Measurements from ENCODE around the gene ENKD1. TPM values are rescaled to one million over a fixed set of nuclear protein-coding genes. Genes with fewer than 3 reads are reported as not detected.

ENKD1 gene
- total and polyA plus RNA-seq, 2 of the 13 experiments (the other 11 are each of a cell fraction or from before 2014, with no cell fraction given), result 10.8 to 20.8 TPM

GRCh38 chr16:67666559-67667452 lies at the start of gene ENKD1, which contains the start of gene C16orf86 (continued):
- TF ChIP-seq ARID5B (CRISPR knock-in tag; IDR thresholded peaks at IDR 0.05), result no peak
- TF ChIP-seq POLR2A (IDR thresholded peaks at IDR 0.05; ENCODE audit: insufficient read depth in 1 of 2, low read depth in 2 of 2, low read length in 2 of 2), result 0 out of 4 replicates have a peak, but pooled peaks of 1 of the 2 experiments have one; percentile 49
- TF ChIP-seq, protein P1, sequence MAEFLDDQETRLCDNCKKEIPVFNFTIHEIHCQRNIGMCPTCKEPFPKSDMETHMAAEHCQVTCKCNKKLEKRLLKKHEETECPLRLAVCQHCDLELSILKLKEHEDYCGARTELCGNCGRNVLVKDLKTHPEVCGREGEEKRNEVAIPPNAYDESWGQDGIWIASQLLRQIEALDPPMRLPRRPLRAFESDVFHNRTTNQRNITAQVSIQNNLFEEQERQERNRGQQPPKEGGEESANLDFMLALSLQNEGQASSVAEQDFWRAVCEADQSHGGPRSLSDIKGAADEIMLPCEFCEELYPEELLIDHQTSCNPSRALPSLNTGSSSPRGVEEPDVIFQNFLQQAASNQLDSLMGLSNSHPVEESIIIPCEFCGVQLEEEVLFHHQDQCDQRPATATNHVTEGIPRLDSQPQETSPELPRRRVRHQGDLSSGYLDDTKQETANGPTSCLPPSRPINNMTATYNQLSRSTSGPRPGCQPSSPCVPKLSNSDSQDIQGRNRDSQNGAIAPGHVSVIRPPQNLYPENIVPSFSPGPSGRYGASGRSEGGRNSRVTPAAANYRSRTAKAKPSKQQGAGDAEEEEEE (CRISPR knock-in tag; IDR thresholded peaks at IDR 0.05; ENCODE audit: borderline replicate concordance), result peak; percentile 50; the same call in 1 of the 2 replicates
- 0 out of 2 replicates have a peak, but pooled peaks have one; percentile 24 for TF ChIP-seq ISX (CRISPR knock-in tag; conservative IDR thresholded peaks at IDR 0.05)
- no peak for TF ChIP-seq PHF5A (CRISPR knock-in tag; IDR thresholded peaks at IDR 0.05; ENCODE audit: low read depth, unreplicated experiment)
- peak; percentile 79; the same call in 1 of the 2 replicates for TF ChIP-seq KLF11 (CRISPR knock-in tag; IDR thresholded peaks at IDR 0.05)
- TF ChIP-seq BCL6 (CRISPR knock-in tag; IDR thresholded peaks at IDR 0.05), result peak; percentile 46
- TF ChIP-seq MXD3 (CRISPR knock-in tag; IDR thresholded peaks at IDR 0.05), result 0 out of 2 replicates have a peak, but pooled peaks have one; percentile 28
- TF ChIP-seq NRL (CRISPR knock-in tag; IDR thresholded peaks at IDR 0.05; ENCODE audit: borderline replicate concordance), result 0 out of 2 replicates have a peak, but pooled peaks have one; percentile 49
- TF ChIP-seq PHF8 (CRISPR knock-in tag; IDR thresholded peaks at IDR 0.05), result peak; percentile 83
- peak; percentile 59 for TF ChIP-seq MTERF4 (CRISPR knock-in tag; IDR thresholded peaks at IDR 0.05)
- TF ChIP-seq, protein P2, sequence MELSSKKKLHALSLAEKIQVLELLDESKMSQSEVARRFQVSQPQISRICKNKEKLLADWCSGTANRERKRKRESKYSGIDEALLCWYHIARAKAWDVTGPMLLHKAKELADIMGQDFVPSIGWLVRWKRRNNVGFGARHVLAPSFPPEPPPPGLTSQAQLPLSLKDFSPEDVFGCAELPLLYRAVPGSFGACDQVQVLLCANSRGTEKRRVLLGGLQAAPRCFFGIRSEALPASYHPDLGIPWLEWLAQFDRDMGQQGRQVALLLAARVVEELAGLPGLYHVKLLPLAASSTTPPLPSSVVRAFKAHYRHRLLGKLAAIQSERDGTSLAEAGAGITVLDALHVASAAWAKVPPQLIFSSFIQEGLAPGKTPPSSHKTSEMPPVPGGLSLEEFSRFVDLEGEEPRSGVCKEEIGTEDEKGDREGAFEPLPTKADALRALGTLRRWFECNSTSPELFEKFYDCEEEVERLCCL (CRISPR knock-in tag; IDR thresholded peaks at IDR 0.05; ENCODE audit: borderline replicate concordance), result no peak; the same call in 1 of the 2 replicates
- TF ChIP-seq, protein P3, sequence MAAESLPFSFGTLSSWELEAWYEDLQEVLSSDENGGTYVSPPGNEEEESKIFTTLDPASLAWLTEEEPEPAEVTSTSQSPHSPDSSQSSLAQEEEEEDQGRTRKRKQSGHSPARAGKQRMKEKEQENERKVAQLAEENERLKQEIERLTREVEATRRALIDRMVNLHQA (CRISPR knock-in tag; IDR thresholded peaks at IDR 0.05), result 0 out of 2 replicates have a peak, but pooled peaks have one; percentile 42
- TF ChIP-seq ZNF709 (CRISPR knock-in tag; IDR thresholded peaks at IDR 0.05), result no peak; the same call in 1 of the 2 replicates
- 0 out of 2 replicates have a peak, but pooled peaks have one; percentile 4 for TF ChIP-seq ZNF547 (CRISPR knock-in tag; IDR thresholded peaks at IDR 0.05)
- no peak for TF ChIP-seq ZNF343 (CRISPR knock-in tag; IDR thresholded peaks at IDR 0.05)
- peak; percentile 82; the same call in 1 of the 2 replicates for TF ChIP-seq PCBP1 (IDR thresholded peaks at IDR 0.05; ENCODE audit: borderline replicate concordance, low read depth, low read length)
- TF ChIP-seq SMAD3 (CRISPR knock-in tag; IDR thresholded peaks at IDR 0.05), result peak; percentile 34; the same call in 1 of the 2 replicates

All from HepG2 (cell line).